GM12892 (cell line): ENCODE data around the gene PRSS38.

Experiments
- DNase-seq: peaks from one replicate; pipeline ENCODE4 v3.0.0; 2011; ENCODE audit not compliant: insufficient read length
- FAIRE-seq: peaks from 2 replicates; lab custom pipeline; 2011; peaks lifted over from hg19 to GRCh38; lab: Jason Lieb, UNC
- POLR2A ChIP-seq: IDR thresholded peaks from 2 replicates; pipeline ENCODE4 v1.6.1; 2011; ENCODE audit warnings: low read depth, low read length, control low read depth
- POLR2AphosphoS5 ChIP-seq: IDR thresholded peaks from 2 replicates; pipeline ENCODE4 v1.6.1; 2011; ENCODE audit warnings: low read depth, low read length, control low read depth
- TAF1 ChIP-seq: IDR thresholded peaks from 2 replicates; pipeline ENCODE4 v1.6.1; 2011; ENCODE audit warnings: low read depth, mild to moderate bottlenecking, control low read depth, low read length, borderline replicate concordance

The PRSS38 gene

GRCh38 chr1:227885135-227885647 lies 69.7 kb downstream of the PRSS38 start:
- no peak for TF ChIP-seq POLR2A
- TF ChIP-seq TAF1 = no peak
- TF ChIP-seq POLR2AphosphoS5 = no peak
- no peak for FAIRE-seq

DNA sequence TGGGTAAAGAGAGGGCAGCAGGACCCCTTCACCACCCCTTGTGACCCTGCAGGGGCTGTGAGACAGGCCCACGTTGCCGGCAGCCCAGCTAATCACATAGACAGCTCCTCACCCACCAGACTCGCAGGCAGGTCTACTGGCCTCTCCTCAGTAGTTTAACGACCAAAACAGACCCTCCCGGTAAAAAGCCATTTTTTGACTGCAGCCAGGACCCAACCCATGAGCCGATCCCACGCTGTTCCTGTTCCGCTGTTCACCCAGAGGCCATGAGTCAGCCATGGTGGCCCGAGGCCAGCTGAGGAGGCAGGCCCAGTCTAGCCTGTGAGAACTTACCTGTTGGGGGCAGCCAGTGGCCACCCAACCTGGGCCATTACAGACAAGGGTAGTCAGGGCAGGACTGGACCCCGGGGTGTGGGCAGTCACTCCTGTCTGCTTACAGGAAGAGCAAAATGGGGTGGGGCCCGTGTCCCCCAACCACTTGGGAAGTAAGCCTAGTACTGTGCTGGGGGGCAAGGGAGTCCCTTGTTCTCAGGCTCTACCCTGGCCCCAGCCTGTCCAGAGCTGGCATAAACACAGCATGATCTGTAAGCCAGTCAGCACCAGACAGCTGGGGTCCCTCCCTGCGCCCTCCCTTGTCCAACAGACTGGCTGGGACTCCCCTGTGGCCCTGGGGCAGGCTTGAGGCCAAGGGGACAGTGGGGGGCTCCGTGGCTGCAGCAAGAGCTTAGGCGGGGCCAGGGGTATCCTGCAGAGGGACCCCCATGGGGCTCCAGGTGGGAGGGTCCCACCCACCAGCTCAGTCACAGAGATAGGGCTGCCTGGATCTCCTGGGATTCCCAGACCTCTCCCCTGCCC lies 70.4 kb downstream of the PRSS38 start:
- DNase-seq = peak; percentile 20

More at GRCh38 chr1:227885135-227885647, 69.7 kb downstream of the PRSS38 start:
- DNase-seq = peak; percentile 20

DNA sequence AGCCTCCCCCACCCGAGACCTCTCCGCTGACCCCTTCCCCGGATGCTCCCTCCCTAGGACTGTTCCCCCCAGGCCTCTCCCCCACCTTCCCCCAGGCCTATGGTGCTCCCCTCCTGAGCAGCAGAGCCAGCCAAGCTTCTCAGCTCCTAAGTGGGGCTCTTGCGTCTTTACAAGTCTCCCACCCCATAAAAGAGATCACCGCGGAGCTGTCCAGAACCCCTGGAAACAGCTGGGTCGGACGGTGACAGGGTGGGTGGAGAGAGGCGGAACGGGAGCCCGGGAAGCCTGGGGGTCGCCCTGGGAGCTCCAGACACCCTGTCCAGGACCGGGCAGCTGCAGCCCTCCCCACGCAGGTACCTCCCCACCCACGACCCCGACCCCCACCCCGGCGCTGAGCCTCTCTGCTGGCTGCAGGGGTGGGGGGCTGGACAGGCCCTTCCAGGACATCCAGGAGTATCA lies 71.1 kb downstream of the PRSS38 start:
- no peak for TF ChIP-seq POLR2A
- no peak for TF ChIP-seq TAF1
- no peak for TF ChIP-seq POLR2AphosphoS5
- DNase-seq (peak; percentile 19), FAIRE-seq (no peak)

More for the DNA sequence above, 70.4 kb downstream of the PRSS38 start:
- FAIRE-seq = no peak
- no peak for TF ChIP-seq POLR2AphosphoS5
- no peak for TF ChIP-seq POLR2A
- TF ChIP-seq TAF1 = no peak

DNA sequence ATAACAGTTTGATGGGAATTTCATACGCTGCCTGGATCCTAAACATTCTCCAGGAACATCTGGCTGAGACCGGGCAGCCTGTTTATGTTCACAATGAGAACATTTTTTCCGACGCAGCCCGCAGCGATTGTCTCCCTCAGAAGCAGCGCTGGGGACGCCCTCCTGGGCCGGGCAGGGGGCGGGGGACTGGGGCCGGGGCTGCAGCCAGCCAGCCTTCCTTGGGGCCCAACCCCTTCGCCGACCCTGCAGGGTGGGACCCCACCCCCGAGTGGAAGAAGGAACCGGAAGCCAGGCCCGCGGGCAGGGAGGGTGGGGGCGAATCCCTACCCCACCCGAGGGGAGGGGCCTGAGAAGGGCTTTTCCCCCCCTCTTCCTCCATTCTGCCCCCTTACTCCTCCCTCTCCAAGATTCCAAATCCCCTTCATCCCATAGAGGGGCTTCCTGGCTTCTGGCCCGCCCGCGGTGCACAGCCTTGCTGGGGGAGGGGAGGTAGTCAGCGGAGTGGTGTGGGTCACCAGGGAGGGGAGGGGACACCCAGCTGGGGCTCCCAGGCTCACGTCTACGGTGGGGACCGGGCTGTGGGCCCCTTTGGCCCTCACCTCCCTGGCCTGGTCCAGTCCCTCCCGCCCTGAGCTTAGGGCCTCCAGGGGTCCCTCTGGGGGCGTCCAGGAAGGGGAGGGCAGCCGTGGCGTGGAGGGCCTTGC lies 71.7 kb downstream of the PRSS38 start:
- FAIRE-seq = no peak
- peak; percentile 23 for DNase-seq
- TF ChIP-seq POLR2A = no peak
- no peak for TF ChIP-seq POLR2AphosphoS5
- no peak for TF ChIP-seq TAF1

GRCh38 chr1:227887697-227888403 lies 72.4 kb downstream of the PRSS38 start:
- TF ChIP-seq POLR2A (no peak), TAF1 (no peak), POLR2AphosphoS5 (no peak)
- no peak for FAIRE-seq
- DNase-seq = peak; percentile 19

DNA sequence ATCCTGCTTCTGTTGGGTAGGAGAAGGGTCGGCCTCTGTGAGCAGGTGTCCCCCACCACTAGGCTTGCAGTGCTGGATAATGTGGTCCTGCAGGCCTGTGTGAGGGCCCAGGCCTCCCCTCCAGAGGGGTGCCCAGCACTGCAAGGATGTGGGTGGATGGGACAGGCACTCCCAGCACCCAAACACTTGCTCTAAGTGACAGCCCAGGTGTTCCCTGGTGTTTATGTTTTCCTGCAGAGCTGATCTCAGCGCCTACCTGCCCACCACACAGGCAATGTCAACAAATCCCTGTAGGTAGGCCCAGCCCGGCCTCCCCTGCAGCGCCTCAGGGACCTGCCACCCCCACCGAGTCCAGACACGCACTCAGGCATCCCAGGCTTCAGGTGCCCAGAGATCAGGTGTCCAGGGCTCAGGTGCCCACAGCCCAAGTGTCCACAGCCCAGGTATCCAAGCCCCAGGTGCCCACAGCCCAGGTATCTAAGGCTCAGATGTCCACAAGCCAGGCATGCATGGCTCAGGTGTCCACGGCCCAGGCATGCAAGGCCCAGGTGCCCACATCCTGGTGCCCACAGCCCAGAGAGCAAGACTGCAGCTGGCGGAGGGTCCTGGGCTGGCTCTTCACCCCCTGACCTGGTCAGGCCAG lies 73.0 kb downstream of the PRSS38 start:
- peak; percentile 16 for DNase-seq
- FAIRE-seq = no peak
- no peak for TF ChIP-seq POLR2A
- no peak for TF ChIP-seq TAF1

- no peak for TF ChIP-seq POLR2A
- no peak for TF ChIP-seq POLR2AphosphoS5
- no peak for TF ChIP-seq TAF1
- FAIRE-seq (no peak), DNase-seq (peak; percentile 12)
These were observed 73.8 kb downstream of the PRSS38 start for GRCh38 chr1:227889047-227889862.

DNA sequence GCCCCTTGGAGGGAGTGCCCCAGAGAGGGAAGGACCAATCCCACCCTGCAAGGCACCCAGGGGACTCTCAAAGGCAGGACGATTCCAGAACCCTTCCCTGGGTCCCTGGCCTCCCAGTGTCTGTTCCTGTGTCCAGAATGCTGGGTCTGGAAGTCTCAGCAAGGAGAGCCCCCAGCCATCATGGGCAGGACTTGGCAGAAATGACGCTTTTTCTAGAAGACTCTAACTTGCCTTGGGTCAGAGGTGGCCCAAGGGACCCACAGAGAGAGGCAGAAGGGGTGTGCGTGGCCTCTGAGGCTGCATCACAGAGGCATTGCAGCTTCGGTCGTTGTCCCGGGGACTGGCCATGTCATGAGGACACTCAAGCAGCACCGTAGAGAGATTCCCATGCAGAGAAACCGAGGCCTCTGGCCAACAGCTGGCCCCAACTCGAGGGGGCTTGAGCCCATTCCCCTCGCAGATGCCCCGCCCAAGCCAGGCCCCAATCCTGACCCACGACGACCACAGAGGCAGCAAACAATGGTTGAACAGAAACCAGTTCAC lies 74.5 kb downstream of the PRSS38 start:
- TF ChIP-seq POLR2AphosphoS5 (no peak), POLR2A (no peak), TAF1 (no peak)
- no peak for FAIRE-seq
- DNase-seq = no peak

GRCh38 chr1:227890451-227891222 lies 75.2 kb downstream of the PRSS38 start:
- TF ChIP-seq POLR2A = no peak
- TF ChIP-seq POLR2AphosphoS5 = no peak
- no peak for TF ChIP-seq TAF1
- FAIRE-seq = no peak
- no peak for DNase-seq
